ENCODE measurements around the gene RGS9.

RGS9 gene

DNA sequence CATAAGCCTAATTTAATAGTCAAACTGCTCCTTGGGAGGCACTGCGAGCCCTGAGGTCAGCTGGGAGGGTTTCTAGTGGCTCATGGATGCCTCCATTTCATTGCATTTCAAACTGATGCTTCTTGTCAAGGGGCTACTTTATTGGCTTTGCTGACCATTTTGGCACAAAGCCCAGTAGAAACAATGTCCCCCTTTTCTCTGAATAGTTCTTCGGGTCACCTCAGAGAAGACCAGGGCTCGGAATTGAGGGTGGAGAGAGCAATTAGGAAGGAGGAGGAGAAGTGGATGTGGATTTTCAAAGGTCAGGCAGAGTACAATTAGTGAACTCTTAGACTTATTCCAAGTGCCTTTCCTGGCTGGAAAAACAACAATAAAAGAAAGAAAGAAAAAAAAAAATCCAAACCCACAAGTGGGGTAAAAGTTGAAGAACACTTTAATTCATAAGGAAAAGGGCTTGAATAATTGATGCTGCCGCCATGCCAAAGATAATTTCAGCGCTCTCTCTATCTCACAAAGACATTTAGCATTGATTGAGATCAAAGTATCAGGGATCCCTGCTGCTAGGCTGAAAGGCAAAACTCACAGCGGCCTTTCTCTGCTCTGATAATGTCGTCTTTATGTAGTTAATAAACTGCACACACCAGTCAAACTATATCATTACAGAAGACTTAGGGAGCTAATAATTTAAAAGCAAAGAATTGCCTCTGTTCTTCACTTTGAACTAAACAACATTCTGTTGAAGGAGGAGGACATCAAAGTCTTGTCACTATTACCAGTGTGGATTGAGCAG lies 122.7 kb downstream of the RGS9 start:
- DNase-seq (ENCODE audit: low read depth), result no peak

DNA sequence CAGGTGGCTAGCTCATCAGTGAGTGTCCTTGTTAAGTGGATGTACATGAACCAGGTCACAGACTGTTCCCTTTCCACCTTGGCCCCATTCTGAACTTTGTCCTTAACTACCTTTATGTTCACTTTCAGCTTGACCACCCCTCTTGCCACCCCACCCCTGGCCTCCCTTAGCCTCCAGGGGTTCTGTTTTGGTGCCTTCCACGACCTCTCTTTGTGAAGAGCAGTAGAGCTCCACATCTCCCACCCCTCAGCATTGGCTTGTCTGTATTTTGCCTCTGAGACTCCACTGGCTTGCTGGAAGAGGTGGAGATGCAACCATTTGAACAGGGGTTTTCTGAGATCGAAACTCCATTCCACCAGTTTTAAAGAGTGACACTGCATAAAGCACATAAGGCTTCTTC lies 123.5 kb downstream of the RGS9 start:
- no peak for DNase-seq (ENCODE audit: low read depth)
- TF ChIP-seq, protein P1, sequence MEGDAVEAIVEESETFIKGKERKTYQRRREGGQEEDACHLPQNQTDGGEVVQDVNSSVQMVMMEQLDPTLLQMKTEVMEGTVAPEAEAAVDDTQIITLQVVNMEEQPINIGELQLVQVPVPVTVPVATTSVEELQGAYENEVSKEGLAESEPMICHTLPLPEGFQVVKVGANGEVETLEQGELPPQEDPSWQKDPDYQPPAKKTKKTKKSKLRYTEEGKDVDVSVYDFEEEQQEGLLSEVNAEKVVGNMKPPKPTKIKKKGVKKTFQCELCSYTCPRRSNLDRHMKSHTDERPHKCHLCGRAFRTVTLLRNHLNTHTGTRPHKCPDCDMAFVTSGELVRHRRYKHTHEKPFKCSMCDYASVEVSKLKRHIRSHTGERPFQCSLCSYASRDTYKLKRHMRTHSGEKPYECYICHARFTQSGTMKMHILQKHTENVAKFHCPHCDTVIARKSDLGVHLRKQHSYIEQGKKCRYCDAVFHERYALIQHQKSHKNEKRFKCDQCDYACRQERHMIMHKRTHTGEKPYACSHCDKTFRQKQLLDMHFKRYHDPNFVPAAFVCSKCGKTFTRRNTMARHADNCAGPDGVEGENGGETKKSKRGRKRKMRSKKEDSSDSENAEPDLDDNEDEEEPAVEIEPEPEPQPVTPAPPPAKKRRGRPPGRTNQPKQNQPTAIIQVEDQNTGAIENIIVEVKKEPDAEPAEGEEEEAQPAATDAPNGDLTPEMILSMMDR (conservative IDR thresholded peaks at IDR 0.05; ENCODE audit: low read length), result no peak
- H3K4me3 ChIP-seq (ENCODE audit: low read length), result no peak overlapping the region

More for the DNA sequence above, 122.7 kb downstream of the RGS9 start:
- no peak overlapping the region for H3K4me3 ChIP-seq (ENCODE audit: low read length)
- TF ChIP-seq, protein P1 (conservative IDR thresholded peaks at IDR 0.05; ENCODE audit: low read length), result no peak

DNA sequence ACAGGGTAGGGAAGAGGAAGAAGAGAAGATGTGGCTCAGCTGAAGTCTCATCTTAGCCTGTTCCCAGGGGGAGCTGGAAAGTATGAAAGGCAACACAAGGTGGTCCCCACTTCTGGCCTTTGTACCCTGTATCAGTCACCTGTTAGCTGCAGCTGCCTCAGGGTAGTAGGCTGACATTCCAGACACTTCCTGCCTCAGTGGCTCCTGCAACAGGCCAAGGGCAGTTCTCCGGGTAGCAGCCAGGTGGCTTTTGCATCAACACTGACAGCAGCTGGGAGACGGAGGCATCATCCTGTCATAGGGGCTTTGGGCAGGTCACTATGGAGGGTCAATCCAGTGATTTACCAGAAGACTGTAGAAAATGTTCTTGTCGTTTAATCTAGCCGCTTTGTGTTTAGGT lies 124.0 kb downstream of the RGS9 start:
- H3K4me3 ChIP-seq (ENCODE audit: low read length), result no peak overlapping the region
- TF ChIP-seq, protein P1 (conservative IDR thresholded peaks at IDR 0.05; ENCODE audit: low read length), result no peak
- no peak for DNase-seq (ENCODE audit: low read depth)

DNA sequence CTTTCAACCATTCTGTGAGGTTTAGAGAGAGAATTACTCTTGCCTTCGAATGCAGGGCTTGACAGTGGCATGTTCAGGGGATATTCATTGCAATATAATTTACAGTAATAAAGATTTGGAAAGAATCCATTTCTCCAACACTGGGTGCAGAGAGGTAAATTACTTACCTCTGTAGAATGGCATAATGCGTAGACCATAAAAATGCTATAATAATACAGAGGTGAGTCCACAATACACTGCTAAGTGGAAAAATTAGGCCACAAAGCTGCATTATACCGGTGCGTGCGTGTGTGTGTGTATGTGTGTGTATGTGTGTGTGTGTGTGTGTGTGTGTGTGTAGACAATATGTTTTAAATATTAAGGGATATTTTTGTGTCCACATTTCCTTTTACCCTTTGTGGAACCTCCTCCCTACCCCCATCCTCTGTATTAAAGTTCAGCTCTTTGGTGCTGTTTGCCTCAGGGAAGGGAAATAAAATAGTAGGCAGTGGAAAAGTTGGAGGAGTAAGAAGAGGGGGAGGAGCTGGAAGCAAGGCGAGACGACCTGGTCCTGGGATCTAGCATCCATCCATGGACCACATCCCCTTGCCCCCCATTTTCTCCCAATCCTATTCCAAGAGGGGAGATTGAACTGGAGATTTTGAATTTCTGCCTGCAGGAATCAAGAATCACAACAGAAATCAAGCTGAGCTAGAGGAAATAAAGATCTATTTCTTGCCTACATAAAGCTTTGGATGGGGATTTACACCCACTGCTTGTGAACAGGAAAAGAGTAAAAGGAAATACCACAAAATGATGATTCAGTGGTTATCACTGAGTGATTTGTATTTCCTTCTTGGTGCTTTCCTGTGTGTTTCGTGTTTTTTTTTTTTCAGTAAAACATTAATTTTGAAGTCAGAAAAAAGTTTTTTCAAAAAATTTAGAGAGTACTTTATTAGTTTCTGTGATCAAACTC lies 124.8 kb downstream of the RGS9 start:
- peak; percentile 46 for DNase-seq (ENCODE audit: low read depth)
- no peak overlapping the region for H3K4me3 ChIP-seq (ENCODE audit: low read length)
- TF ChIP-seq, protein P1 (conservative IDR thresholded peaks at IDR 0.05; ENCODE audit: low read length), result no peak

DNA sequence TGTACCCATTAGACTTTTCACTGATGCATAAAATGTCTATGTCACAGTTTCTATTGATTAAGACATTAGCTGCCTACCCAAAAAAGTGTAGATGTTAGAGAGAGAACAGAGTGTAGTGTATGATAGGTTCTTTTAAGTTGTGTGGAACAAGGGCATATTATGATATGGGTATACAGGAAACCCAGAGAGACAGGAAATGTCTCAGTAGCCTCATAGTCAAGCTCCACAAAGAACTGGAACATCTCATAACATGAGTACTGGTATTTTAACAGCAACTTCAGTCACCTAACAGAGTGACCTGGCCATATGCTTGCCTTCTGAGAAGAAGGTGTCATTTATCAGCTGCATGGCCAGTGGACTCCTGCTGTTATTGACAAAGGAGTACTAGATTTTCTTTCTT lies 128.1 kb downstream of the RGS9 start:
- TF ChIP-seq, protein P1 (conservative IDR thresholded peaks at IDR 0.05; ENCODE audit: low read length), result no peak
- H3K4me3 ChIP-seq (ENCODE audit: low read length), result no peak overlapping the region
- DNase-seq (ENCODE audit: low read depth), result no peak

DNA sequence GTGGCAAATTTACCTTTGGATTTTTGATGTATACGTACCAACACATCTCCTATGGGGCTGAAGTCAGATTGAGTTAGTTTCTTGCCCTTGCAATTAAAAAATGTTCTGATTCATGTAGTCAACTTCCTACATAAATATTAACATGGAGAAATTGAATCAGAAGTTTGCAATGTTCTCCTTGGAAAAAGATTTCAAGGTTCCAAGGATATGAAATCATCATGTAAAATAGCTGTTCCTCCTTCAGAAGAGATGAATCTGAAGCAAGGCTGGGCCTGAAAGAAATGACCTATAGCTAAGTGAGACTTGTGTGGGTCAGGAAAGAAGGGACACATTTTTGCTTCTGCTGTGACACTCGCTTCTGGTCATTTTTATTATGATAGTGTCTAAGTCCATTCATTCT lies 131.7 kb downstream of the RGS9 start:
- TF ChIP-seq, protein P1 (conservative IDR thresholded peaks at IDR 0.05; ENCODE audit: low read length), result no peak
- peak; percentile 54 for DNase-seq (ENCODE audit: low read depth)
- no peak overlapping the region for H3K4me3 ChIP-seq (ENCODE audit: low read length)
